Left ventricle myocardium inferior (tissue), 1 donor: ENCODE measurements around the gene TFDP2. TPM values are rescaled to one million over a fixed set of nuclear protein-coding genes. Genes with fewer than 3 reads are reported as not detected.

Experiments used
- DNase-seq: peaks from one replicate; pipeline ENCODE4 v3.0.0-alpha.2; 2020
- H3K27ac ChIP-seq: fragments of 200-600 bp; replicated peaks from 2 replicates; pipeline ENCODE4 v1.8.0; 2021
- H3K27me3 ChIP-seq: fragments of 200-600 bp; 2 replicates; pipeline ENCODE4 v1.8.0; 2021; ENCODE audit warnings: low read depth
- H3K36me3 ChIP-seq: fragments of 200-600 bp; 2 replicates; pipeline ENCODE4 v1.8.0; 2021
- H3K4me1 ChIP-seq: fragments of 200-600 bp; 2 replicates; pipeline ENCODE4 v1.8.0; 2021
- H3K4me3 ChIP-seq: fragments of 200-600 bp; 2 replicates; pipeline ENCODE4 v1.8.0; 2021; ENCODE audit warnings: mild to moderate bottlenecking, moderate library complexity
- H3K9me3 ChIP-seq: fragments of 200-600 bp; replicated peaks from 2 replicates; pipeline ENCODE4 v1.8.0; 2021
- intact Hi-C: fragments of 100-400 bp; cut with micrococcal nuclease; formaldehyde crosslinking; loops from one replicate; pipeline ENCODE4 v1.11.0; 2022
- total RNA-seq: library from RNA; stranded (reverse); fragmentation: NEBNext Ultra II Directional; extraction: Animal tissue kit (Norgen Biotek cat#: 25700); gene quantifications from one replicate; pipeline ENCODE4 v1.2.1, GENCODE V29; 2021
- TF ChIP-seq, protein P1 (sequence below): fragments of 200-600 bp; IDR thresholded peaks from 2 replicates; pipeline ENCODE4 v1.8.0; 2021; ENCODE audit warnings: antibody characterized with exemption, mild to moderate bottlenecking, borderline replicate concordance
- donor health status: DM: no; HTN: yes; CAD: no; lungs with severe emphysema.

Gene TFDP2
- total RNA-seq, 1 donor from 2014 or later = 67.1 TPM

DNA sequence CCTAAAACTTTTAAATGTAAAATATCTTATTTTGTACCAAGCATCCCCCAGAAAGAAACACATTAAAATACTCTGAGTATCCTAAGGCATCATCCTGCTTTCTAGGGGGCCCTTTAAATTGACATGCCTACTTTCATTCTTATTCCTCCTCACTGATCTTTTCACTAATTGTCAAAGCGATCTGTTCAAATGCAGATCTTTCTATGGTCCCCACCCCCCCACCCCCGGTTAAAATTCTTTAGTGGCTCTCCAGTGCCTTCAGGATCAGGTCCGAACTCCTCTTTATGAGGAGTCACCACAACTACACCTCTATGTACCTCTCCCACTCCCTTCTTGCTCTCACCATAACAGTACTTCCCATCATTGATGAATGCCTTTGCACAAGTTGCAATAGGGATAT, 19.2 kb upstream of the TFDP2 start:
- DNase-seq = no peak
- H3K36me3 ChIP-seq = peaks cover 45% of the 10 kb centered on the region
- intact Hi-C loops = no loop called here
- no peaks in the 10 kb centered on the region for H3K9me3 ChIP-seq
- H3K4me1 ChIP-seq = no peaks in the 10 kb centered on the region
- H3K27ac ChIP-seq = no peak overlapping the region
- TF ChIP-seq, protein P1, sequence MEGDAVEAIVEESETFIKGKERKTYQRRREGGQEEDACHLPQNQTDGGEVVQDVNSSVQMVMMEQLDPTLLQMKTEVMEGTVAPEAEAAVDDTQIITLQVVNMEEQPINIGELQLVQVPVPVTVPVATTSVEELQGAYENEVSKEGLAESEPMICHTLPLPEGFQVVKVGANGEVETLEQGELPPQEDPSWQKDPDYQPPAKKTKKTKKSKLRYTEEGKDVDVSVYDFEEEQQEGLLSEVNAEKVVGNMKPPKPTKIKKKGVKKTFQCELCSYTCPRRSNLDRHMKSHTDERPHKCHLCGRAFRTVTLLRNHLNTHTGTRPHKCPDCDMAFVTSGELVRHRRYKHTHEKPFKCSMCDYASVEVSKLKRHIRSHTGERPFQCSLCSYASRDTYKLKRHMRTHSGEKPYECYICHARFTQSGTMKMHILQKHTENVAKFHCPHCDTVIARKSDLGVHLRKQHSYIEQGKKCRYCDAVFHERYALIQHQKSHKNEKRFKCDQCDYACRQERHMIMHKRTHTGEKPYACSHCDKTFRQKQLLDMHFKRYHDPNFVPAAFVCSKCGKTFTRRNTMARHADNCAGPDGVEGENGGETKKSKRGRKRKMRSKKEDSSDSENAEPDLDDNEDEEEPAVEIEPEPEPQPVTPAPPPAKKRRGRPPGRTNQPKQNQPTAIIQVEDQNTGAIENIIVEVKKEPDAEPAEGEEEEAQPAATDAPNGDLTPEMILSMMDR = no peak
- H3K4me3 ChIP-seq = no peak overlapping the region
- H3K27me3 ChIP-seq = no peaks in the 10 kb centered on the region

GRCh38 chr3:142165194-142165593, 15.8 kb upstream of the TFDP2 start:
- no peaks in the 10 kb centered on the region for H3K9me3 ChIP-seq
- H3K27me3 ChIP-seq = no peaks in the 10 kb centered on the region
- H3K27ac ChIP-seq = no peak overlapping the region
- intact Hi-C loops = no loop called here
- DNase-seq = no peak
- H3K4me3 ChIP-seq = no peak overlapping the region
- H3K4me1 ChIP-seq = no peaks in the 10 kb centered on the region
- TF ChIP-seq, protein P1 = no peak
- peaks cover 31% of the 10 kb centered on the region for H3K36me3 ChIP-seq

DNA sequence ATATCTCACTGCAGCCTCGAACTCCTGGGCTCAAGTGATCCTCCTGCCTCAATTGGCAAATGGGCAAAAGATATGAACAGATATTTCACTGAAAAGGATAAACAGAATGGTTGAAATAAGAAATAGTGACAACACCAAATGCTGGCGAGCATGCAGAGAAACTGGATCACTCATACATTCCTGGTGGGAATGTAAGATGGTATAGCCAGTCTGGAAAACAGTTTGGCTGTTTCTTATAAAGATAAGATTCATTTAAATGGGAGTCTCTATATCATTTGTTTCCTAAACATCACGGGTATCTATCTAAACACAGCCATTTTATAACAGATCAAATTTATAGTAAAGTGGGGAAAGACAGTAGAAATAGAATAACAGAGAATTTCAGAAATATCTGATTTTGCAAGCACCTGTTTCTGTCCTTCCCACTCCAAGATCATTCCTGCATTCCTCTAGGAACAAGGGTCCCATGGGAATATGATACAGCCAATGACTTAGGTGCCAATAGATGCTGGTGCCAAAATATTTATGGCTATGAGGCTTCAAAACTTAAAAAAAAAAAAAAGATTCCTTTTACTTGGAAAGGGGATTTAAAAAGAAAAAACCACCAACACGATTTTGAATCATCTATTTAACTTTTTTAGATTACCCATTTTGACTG, 9.9 kb upstream of the TFDP2 start:
- Histone ChIP-seq H3K4me3 (no peak overlapping the region), H3K27ac (no peak overlapping the region), H3K27me3 (no peaks in the 10 kb centered on the region), H3K4me1 (no peaks in the 10 kb centered on the region), H3K9me3 (no peaks in the 10 kb centered on the region), H3K36me3 (peaks cover 5% of the 10 kb centered on the region)
- TF ChIP-seq, protein P1 = no peak
- no peak for DNase-seq
- intact Hi-C loops = no loop called here

- Histone ChIP-seq H3K4me3 (no peak overlapping the region), H3K9me3 (no peaks in the 10 kb centered on the region), H3K4me1 (peaks cover 7% of the 10 kb centered on the region), H3K27ac (no peak overlapping the region), H3K27me3 (no peaks in the 10 kb centered on the region), H3K36me3 (no peaks in the 10 kb centered on the region)
- DNase-seq = no peak
- TF ChIP-seq, protein P1 = no peak
- intact Hi-C loops = no loop called here
These were observed 4.8 kb upstream of the TFDP2 start for GRCh38 chr3:142154186-142154585.

DNA sequence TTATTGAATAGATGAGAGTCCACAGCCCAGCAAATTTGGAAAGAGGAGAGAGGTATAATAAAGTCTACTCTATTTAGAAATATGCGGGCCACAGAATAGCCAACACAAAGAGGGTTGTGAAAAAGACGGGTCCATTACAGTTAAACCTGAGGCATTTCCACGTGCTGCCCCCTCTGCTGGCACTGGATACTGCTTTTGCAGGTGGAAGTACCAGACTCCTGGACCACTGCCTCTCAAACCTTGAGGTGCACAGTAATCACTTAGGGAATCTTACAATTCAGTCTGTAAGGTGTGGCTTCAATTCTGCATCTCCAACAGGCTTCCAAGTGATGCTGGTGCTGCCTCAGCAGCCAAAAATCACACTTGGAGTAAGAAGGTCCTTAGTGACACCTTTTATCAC, 3.0 kb upstream of the TFDP2 start:
- no peak for DNase-seq
- Histone ChIP-seq H3K27me3 (no peaks in the 10 kb centered on the region), H3K27ac (no peak overlapping the region), H3K9me3 (no peaks in the 10 kb centered on the region), H3K4me1 (peaks cover 25% of the 10 kb centered on the region), H3K36me3 (no peaks in the 10 kb centered on the region), H3K4me3 (no peak overlapping the region)
- TF ChIP-seq, protein P1 = no peak
- intact Hi-C loops = no loop called here

DNA sequence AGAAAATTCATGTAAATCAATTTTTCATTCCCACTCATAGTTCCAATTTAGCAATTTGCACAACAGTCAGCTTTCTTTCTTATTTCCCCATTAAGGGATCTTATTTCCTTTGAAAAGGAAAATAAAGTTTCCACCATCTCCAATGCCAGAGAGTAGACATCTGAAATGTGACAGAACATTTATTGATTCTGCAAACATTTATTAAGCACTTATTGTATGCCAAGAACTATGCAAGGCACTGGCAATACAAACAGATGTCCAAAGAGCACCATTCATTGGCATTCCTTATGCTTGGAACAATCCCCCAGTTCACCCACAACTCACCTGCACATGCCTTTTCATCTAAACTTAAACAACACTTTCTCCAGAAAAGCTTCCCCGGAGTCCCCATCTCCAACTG, 2.5 kb upstream of the TFDP2 start:
- no peak for DNase-seq
- Histone ChIP-seq H3K4me1 (peaks cover 28% of the 10 kb centered on the region), H3K27ac (no peak overlapping the region), H3K9me3 (no peaks in the 10 kb centered on the region), H3K27me3 (no peaks in the 10 kb centered on the region), H3K36me3 (no peaks in the 10 kb centered on the region), H3K4me3 (no peak overlapping the region)
- TF ChIP-seq, protein P1 = no peak
- intact Hi-C loops = no loop called here
